ENCODE data around the gene FAM219B.

FAM219B gene

GRCh38 chr15:74906450-74907162 lies at the start of gene FAM219B:
Gene FAM219B (minus strand): TSS chr15:74906851. CDS start chr15:74906800, 51 bp downstream.
- peaks cover 35 to 52% (median 41%) of the 10 kb centered on the region in 10 experiments for H3K4me1 ChIP-seq
- H3K4me3 ChIP-seq = peak within 1 kb of the TSS; percentile 85 to 96 (median 89)

GRCh38 chr15:74955796-74956647 lies 49.4 kb upstream of the FAM219B start:
- no peak for TF ChIP-seq Cebpa-rat (IDR thresholded peaks at IDR 0.05)
- H3K4me2 ChIP-seq = peak overlapping the region; percentile 83 to 96 (median 93)
- peak overlapping the region in 3 of 11 experiments; percentile 17 to 40 (median 18); a peak in 3 of 22 replicates for H3K27ac ChIP-seq

More at GRCh38 chr15:74906450-74907162, at the start of gene FAM219B:
- no peaks in the 10 kb centered on the region for H3K27me3 ChIP-seq
- H3K9ac ChIP-seq = peak within 1 kb of the TSS; percentile 89 to 95 (median 92)
- no peaks in the 10 kb centered on the region for H3K9me3 ChIP-seq (replicated peaks in 1 of 11)
- TF ChIP-seq Cebpa-rat (IDR thresholded peaks at IDR 0.05) = peak in 2 of 11 experiments; percentile 7 to 19; a peak in 2 of 22 replicates
- H4K20me1 ChIP-seq = peaks cover 0 to 30% (median 0%) of the 10 kb centered on the region in 11 experiments; a peak in 8 of 22 replicates
- H3K36me3 ChIP-seq = peaks cover 31 to 55% (median 44%) of the 10 kb centered on the region in 11 experiments
- peak within 1 kb of the TSS; percentile 79 to 94 (median 88) for H3K27ac ChIP-seq
- H3K4me2 ChIP-seq = peak within 1 kb of the TSS; percentile 74 to 98 (median 92)

GRCh38 chr15:74955017-74955416 lies 48.4 kb upstream of the FAM219B start:
- Histone ChIP-seq H3K36me3 (no peaks in the 10 kb centered on the region), H3K4me2 (peak overlapping the region; percentile 5 to 94 (median 83); a peak in 17 of 22 replicates), H3K27me3 (peaks cover 52 to 63% (median 60%) of the 10 kb centered on the region in 11 experiments), H4K20me1 (peaks cover 0 to 38% (median 16%) of the 10 kb centered on the region in 11 experiments; a peak in 11 of 22 replicates), H3K9ac (peak overlapping the region in 1 of 11 experiments; percentile 30; a peak in 2 of 22 replicates), H3K27ac (no peak overlapping the region), H3K4me1 (peaks cover 30 to 47% (median 39%) of the 10 kb centered on the region in 10 experiments; a peak in 19 of 20 replicates), H3K9me3 (replicated peaks in 1 of 11) (peaks cover 0 to 10% (median 0%) of the 10 kb centered on the region in 11 experiments; a peak in 11 of 22 replicates), H3K4me3 (no peak overlapping the region)
- no peak for TF ChIP-seq Cebpa-rat (IDR thresholded peaks at IDR 0.05)

More at GRCh38 chr15:74955796-74956647, 49.4 kb upstream of the FAM219B start:
- Histone ChIP-seq H3K9ac (peak overlapping the region; percentile 38 to 72 (median 65); a peak in 20 of 22 replicates), H3K4me3 (peak overlapping the region; percentile 54 to 69 (median 60)), H3K4me1 (peaks cover 30 to 48% (median 40%) of the 10 kb centered on the region in 10 experiments; a peak in 19 of 20 replicates), H3K27me3 (peaks cover 58 to 72% (median 68%) of the 10 kb centered on the region in 11 experiments), H3K9me3 (replicated peaks in 1 of 11) (peaks cover 0 to 10% (median 0%) of the 10 kb centered on the region in 11 experiments; a peak in 11 of 22 replicates), H4K20me1 (peaks cover 0 to 38% (median 16%) of the 10 kb centered on the region in 11 experiments; a peak in 11 of 22 replicates), H3K36me3 (no peaks in the 10 kb centered on the region)

GRCh38 chr15:74954515-74954914 lies 47.9 kb upstream of the FAM219B start:
- H3K4me3 ChIP-seq = no peak overlapping the region
- peaks cover 0 to 38% (median 16%) of the 10 kb centered on the region in 11 experiments; a peak in 11 of 22 replicates for H4K20me1 ChIP-seq
- H3K4me1 ChIP-seq = peaks cover 30 to 48% (median 39%) of the 10 kb centered on the region in 10 experiments; a peak in 19 of 20 replicates
- H3K27me3 ChIP-seq = peaks cover 47 to 58% (median 55%) of the 10 kb centered on the region in 11 experiments
- H3K36me3 ChIP-seq = no peaks in the 10 kb centered on the region
- no peak for TF ChIP-seq Cebpa-rat (IDR thresholded peaks at IDR 0.05)
- peaks cover 0 to 10% (median 0%) of the 10 kb centered on the region in 11 experiments; a peak in 11 of 22 replicates for H3K9me3 ChIP-seq (replicated peaks in 1 of 11)
- H3K27ac ChIP-seq = no peak overlapping the region
- H3K9ac ChIP-seq = peak overlapping the region in 5 of 11 experiments; percentile 2 to 34 (median 9); a peak in 5 of 22 replicates
- peak overlapping the region; percentile 5 to 94 (median 83); a peak in 16 of 22 replicates for H3K4me2 ChIP-seq

GRCh38 chr15:74951006-74951405 lies 44.4 kb upstream of the FAM219B start:
- Histone ChIP-seq H3K9ac (no peak overlapping the region), H3K27ac (no peak overlapping the region), H3K9me3 (replicated peaks in 1 of 11) (peaks cover 0 to 4% (median 0%) of the 10 kb centered on the region in 11 experiments; a peak in 10 of 22 replicates), H3K4me1 (peaks cover 10 to 20% (median 16%) of the 10 kb centered on the region in 10 experiments; a peak in 19 of 20 replicates), H3K4me2 (no peak overlapping the region), H3K27me3 (peaks cover 12 to 23% (median 20%) of the 10 kb centered on the region in 11 experiments), H4K20me1 (peaks cover 0 to 21% (median 6%) of the 10 kb centered on the region in 11 experiments; a peak in 5 of 22 replicates), H3K36me3 (no peaks in the 10 kb centered on the region), H3K4me3 (no peak overlapping the region)
- TF ChIP-seq Cebpa-rat (IDR thresholded peaks at IDR 0.05) = no peak

GRCh38 chr15:74950078-74950908 lies 43.6 kb upstream of the FAM219B start:
- H3K36me3 ChIP-seq = no peaks in the 10 kb centered on the region
- peaks cover 7 to 15% (median 12%) of the 10 kb centered on the region in 10 experiments; a peak in 12 of 20 replicates for H3K4me1 ChIP-seq
- peaks cover 0 to 14% (median 6%) of the 10 kb centered on the region in 11 experiments; a peak in 3 of 22 replicates for H4K20me1 ChIP-seq
- H3K27me3 ChIP-seq = peaks cover 5 to 16% (median 13%) of the 10 kb centered on the region in 11 experiments
- H3K9ac ChIP-seq = no peak overlapping the region
- no peak overlapping the region for H3K4me3 ChIP-seq
- H3K9me3 ChIP-seq (replicated peaks in 1 of 11) = no peaks in the 10 kb centered on the region
- no peak overlapping the region for H3K4me2 ChIP-seq
- H3K27ac ChIP-seq = no peak overlapping the region
- 0 out of 22 replicates have a peak, but pooled peaks of 2 of the 11 experiments have one; percentile 15 to 28 for TF ChIP-seq Cebpa-rat (IDR thresholded peaks at IDR 0.05)

GRCh38 chr15:74937590-74938371 lies 31.1 kb upstream of the FAM219B start, which contains the start of gene COX5A:
Gene COX5A (minus strand): TSS chr15:74938073. CDS start chr15:74938014, 59 bp downstream.
- no peaks in the 10 kb centered on the region for H3K27me3 ChIP-seq
- H3K9ac ChIP-seq = peak within 1 kb of the TSS; percentile 93 to 100 (median 97)
- TF ChIP-seq Cebpa-rat (IDR thresholded peaks at IDR 0.05) = no peak
- H3K4me3 ChIP-seq = peak within 1 kb of the TSS; percentile 85 to 100 (median 97)
- peak within 1 kb of the TSS; percentile 72 to 96 (median 85) for H3K4me2 ChIP-seq
- no peaks in the 10 kb centered on the region for H3K9me3 ChIP-seq (replicated peaks in 1 of 11)
- H3K27ac ChIP-seq = peak within 1 kb of the TSS; percentile 89 to 99 (median 96)
- peaks cover 35 to 51% (median 43%) of the 10 kb centered on the region in 11 experiments for H4K20me1 ChIP-seq
- H3K36me3 ChIP-seq = peaks cover 11 to 35% (median 26%) of the 10 kb centered on the region in 11 experiments; a peak in 19 of 22 replicates
- H3K4me1 ChIP-seq = peaks cover 27 to 40% (median 34%) of the 10 kb centered on the region in 10 experiments

All from BLaER1 treated with 17β-estradiol and CSF1 and Interleukin-3, amounts not matched to agents 10 nM and 100 nM (cell line).